Gastrocnemius medialis (tissue), 4 donors: Measurements from ENCODE around the gene TTC28.

Experiments
- POLR2A ChIP-seq, 2 donors: fragments of 450-650 bp; IDR thresholded peaks; one replicate each; pipeline ENCODE4 v1.6.1; 2017; ENCODE audit warnings: antibody characterized with exemption in 2 of 2, mild to moderate bottlenecking in 2 of 2, moderate library complexity in 2 of 2
- TF ChIP-seq, protein P1 (sequence below), 5 experiments: fragments of 450-650 bp in 3 of 5; fragments of 200-600 bp in 2 of 5; sonication (generic) in 2 of 5; IDR thresholded peaks in 4 of 5; conservative IDR thresholded peaks in 1 of 5; 1 replicate in 4 of 5; 2 replicates in 1 of 5; pipeline ENCODE4 v1.5.1; 2016 to 2019; ENCODE audit warnings: antibody characterized with exemption in 5 of 5, mild to moderate bottlenecking in 3 of 5, moderate library complexity in 3 of 5

DNA sequence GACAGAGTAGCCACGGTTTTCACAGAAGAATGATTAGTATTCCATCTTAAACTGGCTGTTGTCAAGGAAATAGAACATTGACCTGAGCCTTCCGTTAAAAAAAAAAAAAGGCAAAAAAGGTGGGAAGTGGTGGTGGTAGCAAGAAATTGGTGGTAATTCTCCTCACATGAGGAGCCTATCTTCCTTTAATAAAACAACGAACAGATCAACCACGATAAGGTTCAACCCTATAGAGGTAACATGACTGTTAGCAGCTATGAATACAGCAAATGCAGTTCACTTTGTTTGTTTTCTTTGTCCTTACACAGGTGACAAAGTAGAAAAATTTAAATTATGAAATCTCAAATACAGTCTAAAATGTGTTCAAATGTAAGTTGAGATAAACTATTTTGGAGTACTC lies 181.6 kb downstream of the TTC28 start:
- TF ChIP-seq, protein P1, sequence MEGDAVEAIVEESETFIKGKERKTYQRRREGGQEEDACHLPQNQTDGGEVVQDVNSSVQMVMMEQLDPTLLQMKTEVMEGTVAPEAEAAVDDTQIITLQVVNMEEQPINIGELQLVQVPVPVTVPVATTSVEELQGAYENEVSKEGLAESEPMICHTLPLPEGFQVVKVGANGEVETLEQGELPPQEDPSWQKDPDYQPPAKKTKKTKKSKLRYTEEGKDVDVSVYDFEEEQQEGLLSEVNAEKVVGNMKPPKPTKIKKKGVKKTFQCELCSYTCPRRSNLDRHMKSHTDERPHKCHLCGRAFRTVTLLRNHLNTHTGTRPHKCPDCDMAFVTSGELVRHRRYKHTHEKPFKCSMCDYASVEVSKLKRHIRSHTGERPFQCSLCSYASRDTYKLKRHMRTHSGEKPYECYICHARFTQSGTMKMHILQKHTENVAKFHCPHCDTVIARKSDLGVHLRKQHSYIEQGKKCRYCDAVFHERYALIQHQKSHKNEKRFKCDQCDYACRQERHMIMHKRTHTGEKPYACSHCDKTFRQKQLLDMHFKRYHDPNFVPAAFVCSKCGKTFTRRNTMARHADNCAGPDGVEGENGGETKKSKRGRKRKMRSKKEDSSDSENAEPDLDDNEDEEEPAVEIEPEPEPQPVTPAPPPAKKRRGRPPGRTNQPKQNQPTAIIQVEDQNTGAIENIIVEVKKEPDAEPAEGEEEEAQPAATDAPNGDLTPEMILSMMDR (IDR thresholded peaks at IDR 0.05 in 4 of 5, conservative IDR thresholded peaks at IDR 0.05 in 1 of 5), result no peak
- no peak for TF ChIP-seq POLR2A (IDR thresholded peaks at IDR 0.05)
